C4-2B (cell line): ENCODE data around the gene TCF12.

Experiments
- CTCF ChIP-seq: fragments of 450-650 bp; conservative IDR thresholded peaks from 2 replicates; pipeline ENCODE4 v1.5.1; 2017; ENCODE audit warnings: mild to moderate bottlenecking
- ZFX ChIP-seq: fragments of 450-650 bp; IDR thresholded peaks from 2 replicates; pipeline ENCODE4 v1.6.1; 2017

DNA sequence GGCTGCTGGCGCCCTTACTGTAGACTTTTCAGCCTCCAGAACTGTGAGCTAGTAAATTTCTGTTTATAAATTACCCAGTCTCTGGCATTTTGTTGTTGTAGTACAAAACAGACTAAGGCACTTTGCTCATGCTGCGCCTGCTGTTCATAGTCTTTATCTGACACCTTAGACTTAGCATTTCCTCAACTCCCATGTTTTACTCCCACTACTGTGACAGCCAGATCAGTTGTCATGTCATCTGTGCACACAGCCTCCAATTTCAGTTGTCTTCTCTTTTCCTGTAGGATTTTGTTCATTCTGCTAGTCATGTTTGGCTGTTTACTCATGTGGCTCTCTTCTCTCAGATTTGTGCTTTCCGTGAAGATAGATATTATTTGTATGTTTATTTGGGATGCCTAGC, 62.0 kb downstream of the TCF12 start:
- TF ChIP-seq CTCF: no peak
- no peak for TF ChIP-seq ZFX
